Activated B cell treated with CpG ODN at 0.5 μM for 24 hours (primary cell): ENCODE measurements around the gene CDC42BPG. TPM values are rescaled to one million over a fixed set of nuclear protein-coding genes. Genes with fewer than 3 reads are reported as not detected.

Experiments
- ATAC-seq: fragments of 200-7000 bp; cut with Tn5 transposase; one replicate; pipeline ENCODE4 v1.10.0; 2021; ENCODE audit warnings: low read depth, mild to moderate bottlenecking, moderate library complexity
- CTCF ChIA-PET: fragments of 350-600 bp; sonication (Branson Sonifier 250); formaldehyde crosslinking; loops from one replicate; lab custom pipeline; 2021; ENCODE audit warnings: antibody characterized with exemption; lab: Charles Lee
- POLR2A ChIA-PET: fragments of 350-600 bp; sonication (Branson Sonifier 250); formaldehyde crosslinking; loops from one replicate; lab custom pipeline; 2021; ENCODE audit warnings: antibody characterized with exemption; lab: Charles Lee
- DNase-seq: peaks from one replicate; pipeline ENCODE4 v3.0.0; 2022
- H3K27ac Mint-ChIP-seq: one replicate; pipeline ENCODE4 v1.8.0; 2020; ENCODE audit warnings: mixed read lengths
- H3K27me3 Mint-ChIP-seq: one replicate; pipeline ENCODE4 v1.8.0; 2021; ENCODE audit warnings: mixed read lengths
- H3K36me3 Mint-ChIP-seq: one replicate; pipeline ENCODE4 v1.8.0; 2021; ENCODE audit warnings: low read depth, mixed read lengths
- H3K4me1 Mint-ChIP-seq: one replicate; pipeline ENCODE4 v1.8.0; 2021; ENCODE audit warnings: mixed read lengths
- H3K4me3 Mint-ChIP-seq: one replicate; pipeline ENCODE4 v1.8.0; 2020; ENCODE audit warnings: mild to moderate bottlenecking, mixed read lengths
- H3K9me3 Mint-ChIP-seq: one replicate; pipeline ENCODE4 v1.8.0; 2020; ENCODE audit warnings: mixed read lengths
- CTCF ChIP-seq: fragments of 200-600 bp; IDR thresholded peaks from one replicate; pipeline ENCODE4 v1.8.0; 2022; ENCODE audit warnings: antibody characterized with exemption, mild to moderate bottlenecking
- intact Hi-C: fragments of 100-400 bp; cut with micrococcal nuclease; formaldehyde crosslinking; loops from one replicate; pipeline ENCODE4 v1.15.1; 2024
- total RNA-seq: library from RNA; stranded (reverse); gene quantifications from 2 replicates; pipeline ENCODE4 v1.2.3, GENCODE V29; 2022

Gene CDC42BPG
- total RNA-seq, 1 donor from 2014 or later, result 3.7 TPM

- ATAC-seq (peak; percentile 7), DNase-seq (no peak)
- peak overlapping the region; percentile 92 for H3K27ac Mint-ChIP-seq
- POLR2A ChIA-PET, result interaction anchor here (0.6 to 27.6 kb wide), 8 partner anchors 13 to 467 kb away, joined by 3 to 1194 read pairs (median 6); partner anchors contain the start of genes EHD1, MAP4K2, NRXN2 and SF1
- no peak for TF ChIP-seq CTCF
- intact Hi-C loops, result no loop called here
- no peaks in the 10 kb centered on the region for H3K9me3 Mint-ChIP-seq
- peak overlapping the region; percentile 73 for H3K4me3 Mint-ChIP-seq
- CTCF ChIA-PET, result interaction anchor here (1.6 to 13.8 kb wide), 3 partner anchors 9 to 15 kb away, joined by 5 to 213 read pairs (median 10); partner anchors contain the start of gene EHD1
- H3K4me1 Mint-ChIP-seq, result peaks cover 96% of the 10 kb centered on the region
- no peaks in the 10 kb centered on the region for H3K27me3 Mint-ChIP-seq
- H3K36me3 Mint-ChIP-seq, result peaks cover 56% of the 10 kb centered on the region
These were observed 21.7 kb upstream of the CDC42BPG start for GRCh38 chr11:64866173-64866491.

GRCh38 chr11:64865286-64866172, 21.1 kb upstream of the CDC42BPG start:
- peak overlapping the region; percentile 92 for H3K27ac Mint-ChIP-seq
- peaks cover 50% of the 10 kb centered on the region for H3K36me3 Mint-ChIP-seq
- ChIA-PET CTCF (interaction anchor here (0.7 to 13.8 kb wide), 5 partner anchors 10 to 22 kb away, joined by 3 to 213 read pairs (median 9); partner anchors contain the start of genes CDC42BPG and EHD1), POLR2A (interaction anchor here (0.6 to 27.6 kb wide), 13 partner anchors 13 to 468 kb away, joined by 3 to 1194 read pairs (median 5); partner anchors contain the start of genes ARL2, ATG2A, EHD1 and MAP4K2)
- H3K4me3 Mint-ChIP-seq, result peak overlapping the region; percentile 73
- no peaks in the 10 kb centered on the region for H3K27me3 Mint-ChIP-seq
- peaks cover 96% of the 10 kb centered on the region for H3K4me1 Mint-ChIP-seq
- intact Hi-C loops, result loop anchor here (1.0 kb wide), 3 partner anchors 13 to 23 kb away; partner anchors contain the start of gene EHD1
- TF ChIP-seq CTCF, result no peak
- DNase-seq (peak; percentile 41), ATAC-seq (peak; percentile 64)
- H3K9me3 Mint-ChIP-seq, result no peaks in the 10 kb centered on the region

GRCh38 chr11:64864473-64865285, 20.2 kb upstream of the CDC42BPG start:
- peaks cover 52% of the 10 kb centered on the region for H3K36me3 Mint-ChIP-seq
- DNase-seq (no peak), ATAC-seq (no peak)
- intact Hi-C loops, result loop anchor here (1.0 kb wide), 3 partner anchors 13 to 24 kb away; partner anchors contain the start of gene EHD1
- H3K27me3 Mint-ChIP-seq, result no peaks in the 10 kb centered on the region
- peak overlapping the region; percentile 73 for H3K4me3 Mint-ChIP-seq
- ChIA-PET CTCF (interaction anchor here (1.6 to 13.8 kb wide), 4 partner anchors 11 to 23 kb away, joined by 5 to 213 read pairs (median 10); partner anchors contain the start of gene EHD1), POLR2A (interaction anchor here (1.0 to 27.6 kb wide), 10 partner anchors 12 to 267 kb away, joined by 3 to 1194 read pairs (median 5); partner anchors contain the start of genes ARL2, ATG2A, EHD1 and MAP4K2)
- H3K4me1 Mint-ChIP-seq, result peaks cover 96% of the 10 kb centered on the region
- no peaks in the 10 kb centered on the region for H3K9me3 Mint-ChIP-seq
- peak overlapping the region; percentile 92 for H3K27ac Mint-ChIP-seq
- TF ChIP-seq CTCF, result no peak

GRCh38 chr11:64864135-64864472, 19.7 kb upstream of the CDC42BPG start:
- CTCF ChIA-PET, result interaction anchor here (1.8 to 13.8 kb wide), 3 partner anchors 13 to 23 kb away, joined by 9 to 213 read pairs (median 10); partner anchors contain the start of gene EHD1
- ATAC-seq, result no peak
- no peaks in the 10 kb centered on the region for H3K27me3 Mint-ChIP-seq
- peaks cover 96% of the 10 kb centered on the region for H3K4me1 Mint-ChIP-seq
- peak overlapping the region; percentile 32 for H3K4me3 Mint-ChIP-seq
- H3K9me3 Mint-ChIP-seq, result no peaks in the 10 kb centered on the region
- POLR2A ChIA-PET, result interaction anchor here (1.6 to 27.6 kb wide), 4 partner anchors 11 to 253 kb away, joined by 5 to 1194 read pairs (median 334); partner anchors contain the start of genes EHD1, SF1 and ZNHIT2
- no peak for DNase-seq
- H3K36me3 Mint-ChIP-seq, result peaks cover 53% of the 10 kb centered on the region
- no peak for TF ChIP-seq CTCF
- peak overlapping the region; percentile 92 for H3K27ac Mint-ChIP-seq
- intact Hi-C loops, result no loop called here
